Common myeloid progenitor, CD34-positive (primary cell): Measurements from ENCODE around the gene SCYGR5.

Experiments
- CTCF ChIA-PET: fragments of 350-600 bp; sonication (Branson Sonifier 250); formaldehyde crosslinking; loops from one replicate; lab custom pipeline; 2021; ENCODE audit warnings: antibody characterized with exemption; lab: Charles Lee
- POLR2A ChIA-PET: fragments of 350-600 bp; sonication (Branson Sonifier 250); formaldehyde crosslinking; loops from one replicate; lab custom pipeline; 2021; ENCODE audit warnings: antibody characterized with exemption; lab: Charles Lee
- DNase-seq, 3 donors: peaks; one replicate each; pipeline versions ENCODE4 v3.0.0 to v3.0.0-alpha.2; 2013
- H3K27ac ChIP-seq, 2 experiments: 1 replicate in 1 of 2; 2 replicates in 1 of 2; pipeline ENCODE4 v1.7.0; 2013; ENCODE audit warnings: inconsistent platforms in 2 of 2, low read length in 2 of 2, mild to moderate bottlenecking in 2 of 2, low read depth in 1 of 2, moderate library complexity in 1 of 2; ENCODE audit not compliant: severe bottlenecking in 2 of 2, insufficient read depth in 1 of 2, poor library complexity in 1 of 2
- H3K27me3 ChIP-seq, 5 experiments: replicated peaks in 2 of 5; 1 replicate in 3 of 5; 2 replicates in 2 of 5; pipeline versions ENCODE4 v1.6.1 to v1.7.0; 2013; ENCODE audit warnings: low read length in 4 of 5, mild to moderate bottlenecking in 2 of 5, moderate library complexity in 2 of 5, inconsistent platforms in 1 of 5; ENCODE audit not compliant: insufficient read depth in 5 of 5, control insufficient read depth in 4 of 5
- H3K36me3 ChIP-seq, 4 experiments: 1 replicate in 2 of 4; 2 replicates in 2 of 4; pipeline versions ENCODE4 v1.6.1 to v1.7.0; 2013; ENCODE audit warnings: low read length in 3 of 4, control low read depth in 1 of 4, mild to moderate bottlenecking in 1 of 4; ENCODE audit not compliant: control insufficient read depth in 4 of 4, insufficient read depth in 4 of 4
- H3K4me1 ChIP-seq, 4 experiments: 1 replicate in 3 of 4; 2 replicates in 1 of 4; pipeline versions ENCODE4 v1.6.1 to v1.7.1; 2013; ENCODE audit warnings: low read length in 3 of 4, mild to moderate bottlenecking in 3 of 4, control low read depth in 1 of 4, inconsistent platforms in 1 of 4, moderate library complexity in 1 of 4; ENCODE audit not compliant: control insufficient read depth in 4 of 4, insufficient read depth in 4 of 4; ENCODE audit errors: control extremely low read depth in 1 of 4
- H3K4me3 ChIP-seq, 7 experiments: 1 replicate in 4 of 7; 2 replicates in 3 of 7; pipeline versions ENCODE4 v1.5.1 to v1.7.0; 2013; ENCODE audit warnings: mild to moderate bottlenecking in 7 of 7, low read length in 6 of 7, moderate library complexity in 6 of 7, inconsistent platforms in 2 of 7, low read depth in 2 of 7, control low read depth in 1 of 7; ENCODE audit not compliant: insufficient read depth in 4 of 7, control insufficient read depth in 1 of 7; ENCODE audit errors: extremely low read depth in 1 of 7
- H3K9me3 ChIP-seq, 5 experiments: 1 replicate in 4 of 5; 2 replicates in 1 of 5; pipeline versions ENCODE4 v1.6.1 to v1.7.1; 2013; ENCODE audit warnings: low read length in 4 of 5, mild to moderate bottlenecking in 2 of 5, inconsistent platforms in 1 of 5, low read depth in 1 of 5, moderate library complexity in 1 of 5; ENCODE audit not compliant: control insufficient read depth in 4 of 5, insufficient read depth in 2 of 5; ENCODE audit errors: control extremely low read depth in 1 of 5
- WGBS: methylation state at CpG from one replicate; pipeline ENCODE4 v1.1.5; 2013; ENCODE audit not compliant: insufficient coverage; 5-methylcytosine and 5-hydroxymethylcytosine counted together

SCYGR5 gene

GRCh38 chr2:227654426-227654825 lies 12.2 kb upstream of the SCYGR5 start:
- no peak overlapping the region for H3K4me3 ChIP-seq
- H3K27me3 ChIP-seq, result peaks cover 0 to 2% (median 0%) of the 10 kb centered on the region in 5 experiments
- H3K36me3 ChIP-seq, result no peaks in the 10 kb centered on the region
- 90% methylated on average over 1 of the region's 1 CpG for WGBS
- CTCF ChIA-PET, result no interaction called here
- H3K27ac ChIP-seq, result no peak overlapping the region
- no peaks in the 10 kb centered on the region for H3K4me1 ChIP-seq
- POLR2A ChIA-PET, result no interaction called here
- DNase-seq, result no peak
- H3K9me3 ChIP-seq, result no peaks in the 10 kb centered on the region

DNA sequence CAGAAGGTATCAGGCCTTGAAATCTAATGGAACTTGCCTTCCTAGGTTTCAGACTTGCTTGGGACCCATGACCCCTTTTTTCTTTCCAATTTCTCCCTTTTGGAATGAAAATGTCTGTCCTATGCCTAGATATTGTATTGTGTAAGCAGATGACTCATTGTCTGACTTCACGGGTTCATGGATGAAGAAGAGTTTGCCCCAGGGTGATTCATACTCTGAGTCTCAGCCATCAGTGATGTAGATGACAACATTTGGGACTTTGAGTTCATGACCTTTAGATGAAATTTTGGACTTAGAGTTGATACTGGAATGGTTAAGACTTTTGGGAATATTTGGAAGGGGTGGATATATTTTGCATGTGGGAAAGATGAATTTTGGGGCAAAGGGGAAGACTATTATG lies 11.2 kb upstream of the SCYGR5 start:
- CTCF ChIA-PET, result no interaction called here
- no peak overlapping the region for H3K4me3 ChIP-seq
- no peaks in the 10 kb centered on the region for H3K36me3 ChIP-seq
- no peaks in the 10 kb centered on the region for H3K4me1 ChIP-seq
- no peak for DNase-seq
- 100% methylated on average over 1 of the region's 1 CpG for WGBS
- POLR2A ChIA-PET, result no interaction called here
- no peak overlapping the region for H3K27ac ChIP-seq
- peaks cover 0 to 2% (median 0%) of the 10 kb centered on the region in 5 experiments for H3K27me3 ChIP-seq
- H3K9me3 ChIP-seq, result no peaks in the 10 kb centered on the region

DNA sequence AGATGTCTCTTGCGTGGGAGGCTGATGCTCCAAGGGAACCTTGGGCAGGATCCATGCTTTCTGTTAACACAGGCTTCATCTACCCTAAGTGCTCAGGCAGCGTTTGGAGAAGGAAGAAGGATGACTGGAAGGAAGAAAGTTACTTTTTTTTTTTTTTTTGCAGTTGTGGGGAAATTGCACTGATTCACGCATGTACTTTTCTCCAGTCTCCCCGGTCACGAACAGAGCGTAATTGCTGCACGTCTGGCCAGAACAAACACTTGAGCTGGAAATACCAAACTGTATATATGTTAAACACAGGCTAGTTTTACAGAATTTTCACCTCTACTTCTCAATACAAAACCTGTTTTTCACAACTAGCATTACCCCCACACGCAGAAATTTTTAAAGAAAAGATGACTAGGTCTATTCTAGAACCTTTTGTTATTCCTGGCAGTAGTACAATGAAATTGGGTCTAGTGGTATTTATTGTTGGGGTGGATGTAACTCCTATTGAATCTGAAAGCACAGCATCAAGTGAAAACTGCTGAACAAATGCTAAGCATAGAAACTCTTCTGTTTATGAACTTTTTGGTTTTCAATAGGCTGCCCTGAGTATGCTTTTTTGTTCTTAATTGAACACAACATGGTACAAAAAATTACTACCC lies 9.3 kb upstream of the SCYGR5 start:
- Histone ChIP-seq H3K9me3 (no peaks in the 10 kb centered on the region), H3K36me3 (no peaks in the 10 kb centered on the region), H3K27ac (no peak overlapping the region), H3K4me1 (no peaks in the 10 kb centered on the region), H3K27me3 (no peaks in the 10 kb centered on the region), H3K4me3 (no peak overlapping the region)
- no peak for DNase-seq
- CTCF ChIA-PET, result interaction anchor here (1.2 to 2.0 kb wide), 4 partner anchors 9 to 205 kb away, joined by 3 to 15 read pairs (median 8); no protein-coding TSS in a partner anchor
- WGBS, result 100% methylated on average over 1 of the region's 8 CpGs
- POLR2A ChIA-PET, result no interaction called here

- no peak overlapping the region for H3K4me3 ChIP-seq
- H3K4me1 ChIP-seq, result no peaks in the 10 kb centered on the region
- WGBS, result 83% methylated on average over 2 of the region's 7 CpGs
- no peak for DNase-seq
- peaks cover 0 to 8% (median 0%) of the 10 kb centered on the region in 5 experiments for H3K27me3 ChIP-seq
- H3K9me3 ChIP-seq, result no peaks in the 10 kb centered on the region
- H3K27ac ChIP-seq, result no peak overlapping the region
- H3K36me3 ChIP-seq, result no peaks in the 10 kb centered on the region
- ChIA-PET CTCF (interaction anchor here (1.4 kb wide), 1 partner anchor 20 kb away, joined by 3 read pairs; no protein-coding TSS in a partner anchor), POLR2A (no interaction called here)
These were observed 5.5 kb upstream of the SCYGR5 start for GRCh38 chr2:227661025-227661649.

DNA sequence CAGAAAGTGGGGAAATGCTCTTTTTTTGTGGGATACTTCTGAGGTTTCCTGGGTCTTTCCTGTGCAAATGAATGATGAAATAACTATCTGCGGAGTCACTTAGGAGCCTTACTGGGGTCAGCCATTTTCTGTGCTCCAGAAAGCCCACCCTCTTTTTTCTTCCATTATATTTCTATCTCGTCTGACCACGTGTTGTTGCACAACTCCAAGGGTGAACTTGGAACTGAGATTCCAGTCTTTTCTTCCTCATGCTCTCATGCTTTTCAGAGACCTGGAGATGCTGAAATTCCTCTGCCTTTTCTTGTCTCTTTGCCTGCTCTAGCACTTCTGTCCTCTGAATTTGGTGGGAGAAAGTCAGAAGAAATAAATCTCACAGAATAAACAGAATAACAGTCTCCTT lies 4.8 kb upstream of the SCYGR5 start:
- 68% methylated on average over 3 of the region's 3 CpGs for WGBS

DNA sequence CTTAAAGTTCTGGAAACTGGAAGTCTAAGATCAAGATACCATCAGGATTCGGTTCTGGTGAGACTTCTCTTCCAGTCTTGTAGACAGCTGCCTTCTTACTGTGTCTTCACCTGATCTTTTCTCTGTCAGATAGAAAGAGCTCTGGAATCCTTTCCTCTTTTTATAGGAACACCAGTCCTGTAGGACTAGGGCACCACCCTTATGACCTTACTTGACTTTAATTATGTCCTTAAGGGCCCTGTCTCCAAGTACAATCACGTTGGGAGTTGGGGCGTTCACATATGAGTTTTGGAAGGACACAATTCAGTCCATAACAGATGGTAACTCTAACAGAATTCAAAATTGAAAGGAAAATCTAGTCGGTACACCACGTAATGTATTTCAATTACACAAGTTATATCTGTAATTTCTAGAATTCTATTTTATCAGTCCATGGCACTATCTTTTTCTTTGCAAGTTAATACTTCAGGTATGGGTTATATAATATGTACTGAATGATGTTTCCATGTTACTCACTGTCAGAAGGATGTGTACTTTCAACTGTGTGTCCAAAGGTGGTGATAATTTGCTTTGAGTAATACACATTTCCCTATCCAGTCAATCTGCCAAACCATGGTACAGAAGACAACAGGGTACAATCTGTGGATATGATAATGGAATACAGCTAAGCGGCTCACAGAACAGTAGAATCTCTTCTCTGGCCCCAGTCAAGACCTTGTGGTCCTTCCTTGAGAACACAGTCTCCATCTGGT lies 1.2 kb upstream of the SCYGR5 start:
- CTCF ChIA-PET, result no interaction called here
- Histone ChIP-seq H3K4me3 (no peak overlapping the region), H3K4me1 (no peaks in the 10 kb centered on the region), H3K36me3 (no peaks in the 10 kb centered on the region), H3K27me3 (peaks cover 0 to 8% (median 0%) of the 10 kb centered on the region in 5 experiments), H3K27ac (no peak overlapping the region), H3K9me3 (no peaks in the 10 kb centered on the region)
- POLR2A ChIA-PET, result no interaction called here
- no peak for DNase-seq
- 97% methylated on average over 3 of the region's 6 CpGs for WGBS

More for the DNA sequence above, 4.8 kb upstream of the SCYGR5 start:
- Histone ChIP-seq H3K27me3 (peaks cover 0 to 8% (median 0%) of the 10 kb centered on the region in 5 experiments), H3K4me1 (no peaks in the 10 kb centered on the region), H3K27ac (no peak overlapping the region), H3K36me3 (no peaks in the 10 kb centered on the region), H3K4me3 (no peak overlapping the region), H3K9me3 (no peaks in the 10 kb centered on the region)
- no peak for DNase-seq
- ChIA-PET CTCF (no interaction called here), POLR2A (no interaction called here)
